Inferior parietal cortex (tissue), 1 donor: ENCODE results near the gene CDC42EP5.
"Not testable (repeated sequence)": the region's sequence is repeated elsewhere in the genome, so short reads cannot be mapped to it uniquely, and the experiment has no call there.

Source experiments
- DNase-seq: peaks from one replicate; pipeline ENCODE4 v3.0.0-alpha.2; 2016; ENCODE audit errors: extremely low spot score

Gene CDC42EP5

DNA sequence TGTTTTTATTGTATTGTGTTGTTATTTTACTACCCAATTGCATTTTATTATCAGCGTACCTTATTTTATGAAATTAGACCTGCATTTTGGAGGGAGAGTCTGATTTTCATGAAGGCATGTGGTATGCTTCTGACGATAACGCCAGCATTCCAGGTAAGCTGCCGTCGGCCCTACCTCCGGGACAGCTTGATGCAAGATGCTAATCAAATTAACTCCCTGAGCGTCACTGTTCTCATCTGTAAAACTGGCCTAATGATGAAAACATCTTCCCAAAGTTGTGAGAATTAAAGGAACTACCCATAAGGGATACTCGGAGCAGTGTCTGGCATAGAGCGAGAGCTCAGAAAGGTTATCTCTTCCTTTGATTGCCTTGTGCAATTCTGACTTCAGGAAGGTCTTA, 16.7 kb upstream of the CDC42EP5 start:
- DNase-seq = no peak

DNA sequence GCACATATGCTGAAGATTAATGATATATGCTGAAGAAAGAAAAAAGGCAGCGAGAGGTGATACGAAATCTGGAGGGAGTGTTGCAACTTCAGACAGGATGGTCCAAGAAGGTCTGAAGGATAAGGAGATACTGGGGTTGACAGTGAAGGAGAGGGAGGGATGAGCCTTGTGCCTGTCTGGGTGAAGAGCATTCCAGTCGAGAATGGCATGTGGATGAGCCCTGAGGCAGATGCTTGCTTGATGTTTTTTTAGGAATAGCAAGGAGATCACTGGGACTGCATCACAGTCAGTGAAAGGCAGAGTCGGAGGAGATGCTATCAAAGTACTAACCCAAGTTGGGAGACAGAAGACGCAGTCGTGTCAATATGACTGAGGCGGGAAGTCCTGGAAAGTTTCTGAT, 16.2 kb upstream of the CDC42EP5 start:
- no peak for DNase-seq

DNA sequence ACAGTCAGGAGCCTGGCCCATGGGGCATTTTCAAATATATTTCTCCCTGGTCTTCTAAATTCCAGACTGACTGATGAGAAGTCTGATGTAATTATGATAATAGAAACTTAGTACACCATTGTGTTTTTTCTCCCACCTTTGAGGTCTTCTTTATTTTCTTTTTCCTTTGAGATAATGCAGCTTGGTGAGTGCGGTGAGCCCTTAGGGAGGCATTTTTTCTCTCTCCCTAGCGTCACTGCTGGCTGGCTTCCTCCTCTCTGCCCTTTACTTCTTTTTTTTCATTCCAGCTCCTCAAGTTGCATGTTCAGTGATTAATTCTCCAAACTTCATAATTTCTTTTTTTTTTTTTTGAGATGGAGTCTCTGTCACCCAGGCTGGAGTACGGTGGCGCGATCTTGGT, 12.8 kb upstream of the CDC42EP5 start:
- no peak for DNase-seq

DNA sequence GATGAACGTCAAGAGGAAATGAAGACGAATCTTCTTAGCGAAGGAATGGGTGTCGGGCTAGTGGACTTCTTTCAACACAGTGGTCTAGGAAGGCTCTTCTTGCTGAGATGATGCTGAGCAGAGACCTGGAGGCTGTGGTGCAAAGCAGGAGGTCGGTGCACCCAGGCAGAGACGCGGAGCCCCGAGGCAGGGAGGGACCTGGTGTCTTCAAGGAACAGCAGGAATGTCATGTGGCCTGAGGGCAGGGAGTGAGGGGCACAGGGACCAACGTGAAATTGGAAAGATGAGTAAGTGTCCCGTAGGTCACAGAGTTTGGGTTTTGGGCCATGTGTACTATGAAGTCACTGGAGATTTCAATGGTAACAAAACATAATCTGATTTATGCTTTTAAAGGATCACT, 11.4 kb upstream of the CDC42EP5 start:
- DNase-seq = no peak

DNA sequence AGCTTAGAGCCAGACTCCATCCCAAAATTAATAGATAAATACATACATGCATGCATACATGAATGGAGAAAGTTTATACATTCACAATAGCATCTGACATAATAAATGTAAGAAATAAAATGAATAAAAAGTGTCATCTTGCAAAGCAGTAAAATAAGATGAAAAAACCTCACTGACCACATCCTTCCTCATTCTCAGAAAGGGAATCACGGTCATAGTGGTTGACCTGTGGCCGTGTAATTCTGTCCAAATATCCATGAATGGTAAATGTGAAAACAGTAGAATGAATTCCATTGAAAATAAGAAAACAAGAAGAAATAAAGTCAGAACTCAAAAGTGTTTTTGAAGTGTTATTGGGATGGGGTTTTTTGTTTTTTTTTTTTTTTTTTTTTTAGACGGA, 9.8 kb upstream of the CDC42EP5 start:
- DNase-seq = no peak

DNA sequence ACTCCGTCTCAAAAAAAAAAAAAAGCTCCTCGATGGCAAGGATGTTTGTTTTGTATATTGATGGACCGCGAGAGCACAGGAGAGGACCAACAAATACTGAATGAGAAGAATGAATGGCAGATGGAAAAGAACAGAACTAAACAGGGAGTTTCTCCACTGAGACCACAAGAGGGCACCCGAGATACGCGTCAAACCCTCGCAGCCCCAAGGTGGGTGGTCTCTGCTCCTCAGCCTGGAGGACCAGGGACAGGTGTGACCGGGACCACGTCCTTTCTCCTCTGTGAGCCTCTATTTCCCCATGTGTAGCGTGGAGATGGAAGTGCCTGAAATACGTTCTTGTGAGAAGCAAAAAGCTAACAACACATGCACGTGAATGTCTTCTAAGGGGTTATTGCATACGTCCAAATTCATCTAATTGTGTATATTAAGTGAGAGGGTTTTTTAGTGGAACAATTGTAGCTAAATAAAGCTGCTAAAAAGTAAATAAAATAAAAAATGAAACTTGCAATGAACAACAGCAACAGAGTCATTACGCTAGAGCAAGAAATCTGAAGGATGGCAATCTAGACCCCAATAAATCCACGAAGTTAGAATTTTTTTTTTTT, 8.3 kb upstream of the CDC42EP5 start:
- DNase-seq = peak; percentile 62

DNA sequence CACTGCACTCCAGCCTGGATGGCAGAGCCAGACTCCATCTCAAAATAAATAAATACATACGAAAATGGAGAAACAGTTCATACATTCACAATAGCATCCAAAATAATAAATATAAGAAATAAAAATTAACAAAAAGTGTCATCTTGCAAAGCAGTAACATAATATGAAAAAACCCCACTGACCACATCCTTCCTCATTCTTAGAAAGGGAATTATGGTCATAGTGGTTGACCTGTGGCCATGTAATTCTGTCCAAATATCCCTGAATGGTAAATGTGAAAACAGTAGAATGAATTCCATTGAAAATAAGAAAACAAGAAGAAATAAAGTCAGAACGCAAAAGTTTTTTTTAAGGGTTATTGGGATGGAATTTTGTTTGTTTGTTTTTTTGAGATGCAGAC, 7.0 kb upstream of the CDC42EP5 start:
- DNase-seq = no peak

DNA sequence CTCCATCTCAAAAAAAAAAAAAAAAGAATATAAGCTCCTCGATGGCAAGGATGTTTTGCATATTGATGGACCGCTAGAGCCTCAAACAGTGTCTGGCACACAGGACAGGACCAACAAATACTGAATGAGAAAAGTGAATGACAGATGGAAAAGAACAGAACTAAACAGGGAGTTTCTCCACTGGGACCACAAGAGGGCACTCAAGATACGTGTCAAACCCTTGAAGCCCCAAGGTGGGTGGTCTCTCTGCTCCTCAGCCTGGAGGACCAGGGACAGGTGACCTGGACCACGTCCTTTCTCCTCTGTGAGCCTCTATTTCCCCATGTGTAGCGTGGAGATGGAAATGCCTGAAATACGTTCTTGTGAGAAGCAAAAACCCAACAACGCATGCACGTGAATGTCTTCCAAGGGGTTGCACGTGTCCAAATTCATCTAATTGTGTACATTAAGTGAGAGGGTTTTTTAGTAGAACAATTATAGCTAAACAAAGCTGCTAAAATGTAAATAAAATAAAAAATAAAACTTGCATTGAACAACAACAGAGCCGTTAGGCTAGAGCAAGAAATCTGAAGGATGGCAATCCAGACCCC, 5.7 kb upstream of the CDC42EP5 start:
- DNase-seq = peak; percentile 32

DNA sequence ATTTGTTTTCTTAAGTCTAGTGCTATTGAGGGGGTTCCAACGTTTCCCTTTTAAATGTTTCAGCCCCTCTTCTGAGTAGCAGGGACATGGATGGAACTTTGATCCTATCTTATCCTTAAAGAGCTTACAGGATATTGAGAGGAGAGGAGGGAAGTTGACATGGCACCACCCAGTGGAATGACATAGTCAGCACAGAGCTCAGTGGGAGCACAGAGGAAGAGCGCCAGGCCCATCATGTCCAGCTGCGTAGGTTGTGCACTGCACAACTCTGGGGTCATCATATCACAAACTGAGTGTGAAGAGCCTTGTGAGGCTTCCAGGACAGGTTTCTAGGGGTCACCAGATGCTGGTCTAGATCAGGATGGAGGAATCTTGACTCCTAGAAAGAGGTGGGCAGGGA, 4.6 kb upstream of the CDC42EP5 start:
- DNase-seq = no peak

DNA sequence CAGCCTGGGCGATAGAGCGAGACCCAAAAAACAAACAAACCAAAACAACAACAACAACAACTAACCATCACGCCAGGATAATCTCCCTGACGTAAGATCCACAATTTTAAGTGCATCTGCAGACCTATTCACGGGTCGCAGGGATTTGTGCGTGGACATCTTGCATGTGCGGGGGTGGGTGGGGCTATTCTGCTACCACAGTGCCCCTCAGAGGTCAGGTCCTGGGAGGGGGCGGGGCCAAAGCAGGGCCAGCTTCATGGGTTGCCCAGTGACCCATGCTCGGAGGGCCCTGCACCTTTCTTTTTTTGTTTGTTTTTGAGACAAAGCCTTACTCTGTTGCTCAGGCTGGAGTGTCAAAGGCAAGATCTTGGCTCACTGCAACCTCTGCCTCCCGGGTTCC, 2.6 kb upstream of the CDC42EP5 start:
- DNase-seq = no peak

DNA sequence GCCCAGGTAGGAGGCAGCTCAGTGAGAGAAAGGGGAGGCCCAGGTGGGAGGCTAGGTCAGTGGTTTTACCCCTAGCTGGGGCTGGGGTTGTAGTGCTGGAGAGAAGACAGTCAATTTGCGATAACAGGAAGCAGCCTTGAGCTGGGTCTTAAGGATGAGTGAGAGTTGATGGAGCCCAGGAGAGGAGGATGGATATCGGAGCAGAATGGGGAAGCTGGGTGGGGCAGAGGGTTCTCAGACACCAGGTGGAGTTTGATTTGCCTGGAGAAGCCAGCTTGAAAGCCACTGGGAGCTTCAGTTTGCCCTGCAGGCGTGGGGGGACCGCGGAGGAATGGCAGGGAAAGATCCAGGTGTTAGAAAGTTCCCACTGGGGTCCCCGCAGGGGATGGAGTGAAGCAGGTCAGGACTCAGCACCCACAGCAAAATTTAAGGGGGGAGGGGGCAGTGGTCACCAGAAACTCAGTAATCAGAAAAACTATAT, 836 bp upstream of the CDC42EP5 start:
- DNase-seq = no peak

DNA sequence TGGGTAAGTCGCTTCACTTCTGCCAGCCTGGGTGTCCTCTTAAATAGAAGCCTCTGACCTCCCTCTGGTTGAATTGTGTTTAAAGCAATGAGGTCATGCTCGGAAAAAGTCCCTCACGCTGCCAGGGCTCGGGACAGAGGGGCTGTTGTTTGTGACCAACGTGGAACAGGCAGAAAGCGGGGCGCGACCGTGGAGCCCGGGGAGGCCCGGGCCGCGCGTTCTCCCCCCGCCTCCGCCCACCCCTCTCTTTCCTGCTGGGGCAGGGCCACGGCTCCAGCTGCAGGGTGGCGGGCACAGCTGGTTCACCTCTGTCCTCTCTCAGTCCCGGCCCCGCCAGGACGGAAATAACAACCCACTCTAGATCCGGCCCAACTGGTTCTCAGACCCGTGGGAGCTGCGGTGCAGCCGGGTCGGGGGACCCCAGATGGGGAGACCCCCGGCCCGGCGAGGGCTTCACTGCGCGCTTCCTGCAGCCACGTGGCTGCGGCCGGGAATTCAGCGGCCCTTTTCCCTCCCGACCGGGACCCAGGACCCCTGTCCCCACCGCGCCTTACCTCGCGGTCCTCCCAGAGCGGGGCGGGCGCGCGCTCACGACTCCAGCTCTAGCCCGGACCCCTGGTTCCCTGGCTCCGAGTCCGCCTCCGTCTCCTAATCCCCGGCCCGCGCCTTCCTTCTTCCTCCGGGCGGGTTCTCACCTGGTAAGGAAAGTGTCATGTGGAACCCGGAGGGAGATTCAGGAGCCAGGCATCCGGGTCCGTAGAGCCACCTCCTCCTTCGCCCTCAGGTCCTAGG, 1.9 kb downstream of the CDC42EP5 start:
- DNase-seq = peak; percentile 10

DNA sequence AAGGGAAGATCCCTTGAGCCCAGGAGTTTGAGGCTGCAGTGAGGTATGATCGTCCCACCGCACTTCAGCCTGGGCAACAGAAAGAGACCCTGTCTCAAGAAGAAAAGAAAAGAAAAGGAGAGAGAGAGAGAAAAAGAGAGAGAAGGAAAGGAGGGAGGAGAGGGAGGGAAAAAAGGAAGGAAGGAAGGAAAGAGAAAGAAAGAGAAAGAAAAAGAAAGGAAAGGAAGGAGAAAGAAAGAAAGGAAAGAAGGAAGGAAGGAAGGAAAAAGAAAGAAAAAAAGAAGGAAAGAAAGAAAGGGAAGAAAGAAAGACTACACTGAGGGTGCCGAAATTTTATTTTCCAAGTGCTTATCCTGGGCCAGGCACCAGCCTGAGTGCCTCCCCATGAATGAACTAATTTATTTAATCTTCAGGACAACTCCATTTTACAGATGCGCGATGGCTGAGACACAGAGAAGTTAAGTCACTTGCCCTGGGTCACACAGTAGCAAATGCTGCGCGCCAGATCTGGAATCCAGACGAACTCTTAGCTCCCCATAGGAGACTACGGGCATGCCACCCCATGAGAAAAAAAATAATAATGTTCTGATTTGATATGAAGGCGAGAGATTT, 2.7 kb downstream of the CDC42EP5 start:
- DNase-seq = no peak

DNA sequence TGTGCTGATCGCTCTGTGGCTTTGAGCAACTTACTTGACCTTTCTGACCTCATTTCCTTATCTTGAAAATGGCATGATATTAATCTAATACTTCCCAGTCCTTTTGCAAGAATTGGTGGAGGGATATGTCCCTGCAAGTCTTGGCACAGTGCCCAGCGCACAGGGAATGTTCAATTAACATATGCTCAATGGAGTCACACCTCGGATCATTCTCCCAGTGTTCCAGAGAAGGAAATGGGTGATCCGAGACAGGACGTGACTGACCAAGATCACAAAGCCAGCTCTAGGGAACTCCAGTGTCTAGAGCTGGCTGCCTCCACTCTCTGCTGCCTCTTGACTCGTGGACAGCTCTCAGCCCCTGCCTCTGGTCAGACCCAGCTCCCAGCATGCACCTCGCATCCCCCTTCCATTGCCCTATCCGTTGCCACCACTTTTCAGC, 3.6 kb downstream of the CDC42EP5 start:
- no peak for DNase-seq

DNA sequence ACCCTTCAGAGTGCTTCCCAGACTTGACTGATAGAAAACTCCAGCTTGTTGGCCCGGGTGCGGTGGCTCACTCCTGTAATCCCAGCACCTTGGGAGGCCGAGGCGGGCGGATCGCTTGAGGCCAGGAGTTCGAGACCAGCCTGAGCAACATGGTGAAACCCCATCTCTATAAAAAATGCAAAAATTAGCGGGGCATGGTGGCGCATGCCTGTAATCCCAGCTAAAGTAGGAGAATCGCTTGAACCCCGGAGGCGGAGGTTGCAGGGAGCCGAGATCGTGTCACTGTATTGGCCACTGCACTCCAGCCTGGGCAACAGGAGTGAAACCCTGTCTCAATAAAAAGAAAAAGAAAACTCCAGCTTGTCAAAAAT, 7.0 kb downstream of the CDC42EP5 start:
- DNase-seq = not testable (repeated sequence)

DNA sequence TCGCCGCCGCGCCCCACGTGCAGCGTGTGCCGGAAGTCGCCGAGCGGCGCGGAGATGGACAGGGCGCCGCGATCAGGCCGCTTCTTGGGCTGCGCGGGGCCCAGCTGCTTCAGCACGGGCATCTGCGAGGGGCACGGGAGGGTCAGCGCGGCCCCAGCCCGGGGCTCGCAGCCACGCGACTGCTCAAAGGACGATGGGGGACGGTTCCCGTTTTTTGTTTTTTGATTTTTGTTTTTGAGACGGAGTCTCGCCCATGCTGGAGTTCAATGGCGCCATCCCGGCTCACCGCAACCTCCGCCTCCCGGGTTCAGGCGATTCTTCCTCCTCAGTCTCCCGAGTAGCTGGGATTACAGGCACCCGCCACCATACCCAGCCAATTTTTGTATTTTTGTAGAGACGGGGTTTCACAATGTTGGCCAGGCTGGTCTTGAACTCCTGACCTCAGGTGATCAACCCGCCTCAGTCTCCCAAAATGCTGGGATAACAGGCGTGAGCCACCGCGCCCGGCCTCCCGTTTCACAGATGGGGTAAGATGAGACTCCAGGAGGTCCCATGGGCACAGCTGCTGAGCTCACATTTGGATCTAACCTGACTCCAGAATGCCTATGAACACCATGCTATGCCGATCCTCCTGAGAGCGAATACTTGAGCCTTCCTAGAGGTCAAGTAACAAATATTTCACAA, 7.5 kb downstream of the CDC42EP5 start:
- no peak for DNase-seq

DNA sequence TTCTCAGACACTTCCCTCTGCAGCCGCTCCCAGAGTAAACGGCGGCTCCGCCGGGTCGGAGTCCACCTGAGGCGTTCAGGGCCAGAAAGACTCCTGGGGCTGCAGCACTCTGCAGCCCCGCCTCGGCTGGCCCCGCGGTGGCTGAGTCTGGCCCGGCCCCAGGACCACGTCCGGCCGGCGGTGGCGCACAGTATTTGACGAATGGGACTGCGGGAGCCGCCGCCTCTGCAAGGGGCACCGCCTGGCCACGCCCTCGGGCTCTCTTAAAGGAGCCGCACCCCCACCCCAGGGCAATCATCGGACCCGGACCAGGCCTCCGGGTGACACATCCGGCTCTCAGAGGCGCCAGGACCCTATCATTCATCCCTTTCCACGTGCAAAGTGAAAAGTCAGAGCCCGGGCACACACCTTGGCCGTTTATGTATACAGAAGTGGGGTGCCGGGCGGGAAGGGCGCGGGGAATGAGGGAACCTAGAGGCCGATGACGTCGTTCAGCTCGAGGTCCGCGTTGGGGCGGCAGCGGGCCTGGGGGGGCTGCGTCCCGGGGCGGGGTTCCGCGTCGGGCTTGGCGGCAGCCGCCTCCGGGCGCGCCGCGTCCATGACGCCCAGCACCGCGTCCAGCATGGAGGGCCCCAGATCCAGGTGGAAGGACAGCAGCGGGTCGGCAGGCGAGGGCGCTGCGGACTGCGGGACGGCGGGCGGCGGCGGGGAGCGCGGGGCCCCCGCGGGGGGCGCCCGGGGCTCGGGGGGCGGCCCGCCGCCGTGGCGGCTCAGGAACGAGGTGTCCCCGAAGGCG, 8.3 kb downstream of the CDC42EP5 start:
- peak; percentile 76 for DNase-seq

DNA sequence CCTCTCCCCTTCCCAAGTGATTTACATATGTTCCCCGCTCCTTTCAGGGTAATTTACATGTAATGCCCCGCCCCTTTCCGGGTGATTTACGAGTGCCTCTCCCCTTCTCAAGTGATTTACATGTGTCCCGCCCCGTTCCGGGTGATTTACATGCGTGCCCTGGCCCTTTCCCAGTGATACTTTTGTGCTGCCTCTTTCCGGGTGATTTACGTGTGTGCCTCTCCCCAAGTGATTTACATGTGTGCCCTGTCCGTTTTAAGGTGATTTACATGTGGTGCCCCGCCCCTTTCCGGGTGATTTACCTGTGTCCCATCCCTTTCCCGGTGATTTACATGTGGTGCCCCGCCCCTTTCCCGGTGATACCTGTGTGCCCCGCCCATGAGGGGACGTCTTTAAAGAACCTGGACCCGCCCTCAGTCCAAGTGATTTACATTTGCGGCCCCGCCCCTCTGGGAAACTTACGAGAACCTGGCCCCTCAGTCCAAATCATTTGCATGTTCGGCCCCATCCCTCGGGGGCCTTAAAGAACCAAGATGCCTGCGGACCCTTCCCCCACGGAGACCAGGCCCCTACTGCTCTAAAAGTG, 9.0 kb downstream of the CDC42EP5 start:
- peak; percentile 74 for DNase-seq

DNA sequence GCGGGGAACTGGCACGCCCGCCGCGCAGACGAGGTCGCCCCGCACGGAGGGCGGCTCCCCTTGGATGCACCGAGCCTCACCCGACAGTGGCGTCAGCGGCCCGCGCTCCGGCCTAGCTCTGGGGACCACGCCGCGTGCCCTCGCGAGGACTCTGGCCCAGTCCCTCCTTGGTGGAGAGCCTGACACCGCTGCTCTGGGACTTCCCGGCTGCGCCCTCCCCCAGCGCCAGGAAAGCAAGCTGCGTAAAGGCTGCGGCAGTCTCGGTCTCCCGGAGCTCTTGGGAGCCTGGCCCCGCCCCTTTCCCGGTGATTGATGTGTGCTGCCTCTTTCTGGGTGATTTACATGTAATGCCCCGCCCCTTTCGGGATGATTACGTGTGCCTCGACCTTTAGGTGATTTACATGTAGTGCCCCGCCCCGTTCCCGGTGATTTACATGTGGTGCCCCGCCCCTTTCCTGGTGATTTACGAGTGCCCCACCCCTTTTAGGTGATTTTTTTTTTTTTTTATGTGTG, 9.5 kb downstream of the CDC42EP5 start, which contains the start of gene LENG9:
LENG9 (minus strand) TSS at position 248 of the 513 bp plus-strand sequence. CDS start 252 bp downstream, outside the sequence.
- DNase-seq = peak; percentile 90
